ENCODE measurements around the gene GSK3B. TPM values are rescaled to one million over a fixed set of nuclear protein-coding genes. Genes with fewer than 3 reads are reported as not detected.

GSK3B gene
- total RNA-seq, 1 experiment from 2014 or later: 56.6 TPM

DNA sequence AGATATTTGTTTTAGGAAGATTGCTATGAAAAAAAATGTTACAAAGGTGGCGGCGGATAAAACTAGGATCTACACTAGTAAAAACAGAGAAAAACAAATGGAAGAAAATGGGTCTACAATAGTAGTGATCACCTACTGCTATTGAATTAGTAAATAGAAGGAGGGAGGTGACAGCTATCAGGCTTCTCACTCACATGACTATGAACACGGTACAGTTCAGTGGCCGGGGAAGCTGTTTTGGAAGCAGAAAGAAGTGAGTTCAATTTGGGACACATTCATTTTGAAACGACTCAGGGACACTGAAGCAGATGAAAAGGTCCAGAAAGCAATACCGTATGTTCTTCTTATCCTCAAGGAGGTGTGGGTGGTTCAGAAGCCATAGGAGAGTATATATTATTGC lies 138.3 kb downstream of the GSK3B start:
- Histone ChIP-seq H3K4me3 (ENCODE audit: low read depth, low read length, poor library complexity, severe bottlenecking) (no peak overlapping the region), H3K36me3 (ENCODE audit: insufficient read depth, low read length, poor library complexity, severe bottlenecking) (no peaks in the 10 kb centered on the region), H3K9me3 (ENCODE audit: low read depth, low read length, poor library complexity, severe bottlenecking) (no peaks in the 10 kb centered on the region), H3K27ac (ENCODE audit: low read depth, low read length, poor library complexity, severe bottlenecking) (no peak overlapping the region), H3K4me1 (ENCODE audit: insufficient read depth, low read length, poor library complexity, severe bottlenecking) (no peaks in the 10 kb centered on the region), H3K27me3 (replicated peaks; ENCODE audit: insufficient read depth, low read depth, low read length, poor library complexity) (no peaks in the 10 kb centered on the region)
- intact Hi-C loops (cut with micrococcal nuclease; ENCODE audit: unreplicated experiment): no loop called here
- ChIA-PET CTCF (no interaction called here), POLR2A (ENCODE audit: low non-redundant PET) (no interaction called here)
- no peak for TF ChIP-seq EZH2 (IDR thresholded peaks at IDR 0.05; ENCODE audit: borderline replicate concordance, low read depth, low read length, poor library complexity, severe bottlenecking)
- TF ChIP-seq, protein P1, sequence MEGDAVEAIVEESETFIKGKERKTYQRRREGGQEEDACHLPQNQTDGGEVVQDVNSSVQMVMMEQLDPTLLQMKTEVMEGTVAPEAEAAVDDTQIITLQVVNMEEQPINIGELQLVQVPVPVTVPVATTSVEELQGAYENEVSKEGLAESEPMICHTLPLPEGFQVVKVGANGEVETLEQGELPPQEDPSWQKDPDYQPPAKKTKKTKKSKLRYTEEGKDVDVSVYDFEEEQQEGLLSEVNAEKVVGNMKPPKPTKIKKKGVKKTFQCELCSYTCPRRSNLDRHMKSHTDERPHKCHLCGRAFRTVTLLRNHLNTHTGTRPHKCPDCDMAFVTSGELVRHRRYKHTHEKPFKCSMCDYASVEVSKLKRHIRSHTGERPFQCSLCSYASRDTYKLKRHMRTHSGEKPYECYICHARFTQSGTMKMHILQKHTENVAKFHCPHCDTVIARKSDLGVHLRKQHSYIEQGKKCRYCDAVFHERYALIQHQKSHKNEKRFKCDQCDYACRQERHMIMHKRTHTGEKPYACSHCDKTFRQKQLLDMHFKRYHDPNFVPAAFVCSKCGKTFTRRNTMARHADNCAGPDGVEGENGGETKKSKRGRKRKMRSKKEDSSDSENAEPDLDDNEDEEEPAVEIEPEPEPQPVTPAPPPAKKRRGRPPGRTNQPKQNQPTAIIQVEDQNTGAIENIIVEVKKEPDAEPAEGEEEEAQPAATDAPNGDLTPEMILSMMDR (conservative IDR thresholded peaks at IDR 0.05; ENCODE audit: low read depth, low read length): no peak
- BruUV-seq (replicated peaks): no TSS peak
- DNase-seq (ENCODE audit: low spot score): no peak

DNA sequence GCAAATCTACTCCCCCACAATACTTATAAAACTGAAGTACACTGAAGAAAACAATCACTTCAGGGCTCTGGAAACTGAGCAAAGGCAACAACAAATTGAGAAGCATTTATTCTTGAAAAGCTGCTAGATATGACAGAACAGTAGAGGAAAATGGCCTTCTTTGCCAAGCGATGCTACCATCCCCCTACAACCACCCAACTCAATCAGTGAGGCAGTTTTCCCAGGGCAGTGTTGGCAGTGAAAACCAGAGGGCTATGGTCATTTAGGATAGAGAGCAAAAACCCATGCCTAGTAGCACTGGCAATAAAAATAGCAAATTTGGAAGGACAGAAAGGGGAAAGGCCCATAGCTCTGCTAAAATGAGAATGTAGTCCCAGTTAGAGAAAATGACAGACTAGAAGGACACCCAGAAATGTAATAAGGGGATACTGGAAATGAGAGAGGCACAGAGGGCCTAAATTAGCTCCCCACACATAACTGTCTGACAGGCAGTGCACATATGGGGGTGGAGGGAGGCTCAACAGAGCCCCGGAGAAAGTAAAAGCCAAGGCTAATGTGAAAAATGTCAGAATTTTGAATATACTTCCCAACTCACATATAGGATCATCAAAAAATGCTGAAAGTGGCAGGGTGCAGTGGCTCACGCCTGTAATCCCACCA lies 143.5 kb downstream of the GSK3B start:
- H3K27ac ChIP-seq (ENCODE audit: low read depth, low read length, poor library complexity, severe bottlenecking): no peak overlapping the region
- ChIA-PET POLR2A (ENCODE audit: low non-redundant PET) (no interaction called here), CTCF (no interaction called here)
- peaks cover 2% of the 10 kb centered on the region for H3K4me1 ChIP-seq (ENCODE audit: insufficient read depth, low read length, poor library complexity, severe bottlenecking)
- no peaks in the 10 kb centered on the region for H3K9me3 ChIP-seq (ENCODE audit: low read depth, low read length, poor library complexity, severe bottlenecking)
- no peak overlapping the region for H3K4me3 ChIP-seq (ENCODE audit: low read depth, low read length, poor library complexity, severe bottlenecking)
- no peak for DNase-seq (ENCODE audit: low spot score)
- BruUV-seq (replicated peaks): no TSS peak
- H3K36me3 ChIP-seq (ENCODE audit: insufficient read depth, low read length, poor library complexity, severe bottlenecking): no peaks in the 10 kb centered on the region
- TF ChIP-seq EZH2 (IDR thresholded peaks at IDR 0.05; ENCODE audit: borderline replicate concordance, low read depth, low read length, poor library complexity, severe bottlenecking): no peak
- TF ChIP-seq, protein P1 (conservative IDR thresholded peaks at IDR 0.05; ENCODE audit: low read depth, low read length): no peak
- intact Hi-C loops (cut with micrococcal nuclease; ENCODE audit: unreplicated experiment): no loop called here
- H3K27me3 ChIP-seq (replicated peaks; ENCODE audit: insufficient read depth, low read depth, low read length, poor library complexity): no peaks in the 10 kb centered on the region

GRCh38 chr3:119945291-119945690 lies 149.0 kb downstream of the GSK3B start:
- ChIA-PET CTCF (no interaction called here), POLR2A (ENCODE audit: low non-redundant PET) (no interaction called here)
- DNase-seq (ENCODE audit: low spot score): peak; percentile 16
- no peaks in the 10 kb centered on the region for H3K36me3 ChIP-seq (ENCODE audit: insufficient read depth, low read length, poor library complexity, severe bottlenecking)
- peaks cover 26% of the 10 kb centered on the region for H3K4me1 ChIP-seq (ENCODE audit: insufficient read depth, low read length, poor library complexity, severe bottlenecking)
- no peak overlapping the region for H3K4me3 ChIP-seq (ENCODE audit: low read depth, low read length, poor library complexity, severe bottlenecking)
- H3K27ac ChIP-seq (ENCODE audit: low read depth, low read length, poor library complexity, severe bottlenecking): no peak overlapping the region
- BruUV-seq (replicated peaks): no TSS peak
- no peaks in the 10 kb centered on the region for H3K27me3 ChIP-seq (replicated peaks; ENCODE audit: insufficient read depth, low read depth, low read length, poor library complexity)
- intact Hi-C loops (cut with micrococcal nuclease; ENCODE audit: unreplicated experiment): no loop called here
- no peak for TF ChIP-seq EZH2 (IDR thresholded peaks at IDR 0.05; ENCODE audit: borderline replicate concordance, low read depth, low read length, poor library complexity, severe bottlenecking)
- TF ChIP-seq, protein P1 (conservative IDR thresholded peaks at IDR 0.05; ENCODE audit: low read depth, low read length): no peak
- no peaks in the 10 kb centered on the region for H3K9me3 ChIP-seq (ENCODE audit: low read depth, low read length, poor library complexity, severe bottlenecking)
